Fibroblast of gingiva (primary cell): ENCODE measurements around the gene PDZRN4.
"Not testable (repeated sequence)": the region's sequence is repeated elsewhere in the genome, so short reads cannot be mapped to it uniquely, and the experiment has no call there.

ENCODE experiments used
- DNase-seq: peaks from one replicate; pipeline ENCODE4 v3.0.0-alpha.2; 2011; ENCODE audit warnings: low read depth

The PDZRN4 gene

DNA sequence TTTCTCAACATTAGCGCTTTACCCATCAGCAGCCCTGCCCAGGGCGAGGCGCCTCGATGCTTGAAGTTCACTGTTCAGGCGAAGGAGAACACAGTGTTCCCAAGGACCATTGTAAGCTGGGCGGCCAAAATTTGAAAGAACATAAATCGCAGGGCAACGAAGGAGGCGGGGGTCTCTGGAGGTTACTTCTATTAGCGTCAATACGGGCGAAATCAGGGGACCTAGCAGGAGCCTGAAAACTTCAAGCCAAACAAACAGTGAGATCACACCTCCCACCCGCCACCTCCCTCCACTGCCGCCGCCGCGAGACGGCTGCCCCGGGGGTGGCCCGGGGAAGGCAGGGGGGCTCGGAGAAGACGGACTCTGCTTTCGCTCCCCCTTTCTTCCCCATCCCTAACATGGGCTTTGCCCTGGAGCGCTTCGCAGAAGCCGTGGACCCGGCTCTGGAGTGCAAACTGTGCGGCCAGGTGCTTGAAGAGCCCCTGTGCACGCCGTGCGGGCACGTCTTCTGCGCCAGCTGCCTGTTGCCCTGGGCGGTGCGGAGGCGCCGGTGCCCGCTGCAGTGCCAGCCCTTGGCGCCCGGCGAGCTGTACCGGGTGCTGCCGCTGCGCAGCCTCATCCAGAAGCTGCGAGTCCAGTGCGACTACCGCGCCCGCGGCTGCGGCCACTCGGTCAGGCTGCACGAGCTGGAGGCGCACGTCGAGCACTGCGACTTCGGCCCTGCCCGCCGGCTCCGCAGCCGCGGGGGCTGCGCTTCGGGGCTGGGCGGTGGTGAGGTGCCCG, at the start of gene PDZRN4:
Gene PDZRN4 (plus strand): TSS at position 263 of the 783 bp plus-strand sequence.
- DNase-seq: no peak

DNA sequence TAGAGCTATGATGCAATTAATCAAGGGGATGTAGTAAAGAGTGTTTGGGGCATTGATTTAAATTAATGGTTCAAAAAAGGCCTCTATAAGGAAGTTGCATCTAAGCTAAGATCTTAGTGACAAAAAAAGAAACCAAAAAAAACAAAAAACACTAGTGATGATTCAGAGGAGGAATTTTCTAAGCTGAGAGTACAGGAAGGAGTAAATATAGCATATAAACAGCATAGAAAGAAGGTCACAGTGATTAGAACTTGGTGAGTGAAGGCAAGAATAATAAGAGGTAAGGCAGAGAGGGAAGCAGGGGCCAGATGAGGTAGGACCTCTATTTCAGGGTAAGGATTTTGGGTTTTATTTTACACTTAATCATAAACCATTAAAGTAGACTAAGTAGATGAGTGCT, 48.0 kb upstream of the PDZRN4 start:
- no peak for DNase-seq

GRCh38 chr12:41141104-41141503, 47.0 kb upstream of the PDZRN4 start:
- no peak for DNase-seq

GRCh38 chr12:41142376-41142775, 45.7 kb upstream of the PDZRN4 start:
- DNase-seq: no peak

GRCh38 chr12:41151793-41152192, 36.3 kb upstream of the PDZRN4 start:
- no peak for DNase-seq

- no peak for DNase-seq
These were observed 25.7 kb upstream of the PDZRN4 start for GRCh38 chr12:41162461-41162860.

DNA sequence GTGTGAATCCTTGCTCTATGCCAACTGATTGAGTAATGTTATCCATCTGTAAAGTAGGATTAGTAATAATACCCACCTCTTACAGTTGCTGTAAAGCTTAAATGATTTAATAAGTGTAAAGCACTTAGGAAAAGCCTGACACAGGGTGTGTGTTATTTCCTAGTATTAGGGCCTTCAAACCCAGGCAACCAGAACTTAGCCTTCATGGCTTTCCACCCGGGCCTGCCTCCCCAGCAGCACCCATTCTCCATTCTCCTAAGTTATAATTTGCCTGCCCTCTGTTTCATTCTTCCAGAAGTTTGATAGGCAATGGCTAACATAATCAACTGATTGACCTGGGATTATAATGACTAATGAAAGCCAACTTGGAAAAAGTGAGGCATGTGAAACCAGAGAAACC, 20.4 kb upstream of the PDZRN4 start:
- no peak for DNase-seq

DNA sequence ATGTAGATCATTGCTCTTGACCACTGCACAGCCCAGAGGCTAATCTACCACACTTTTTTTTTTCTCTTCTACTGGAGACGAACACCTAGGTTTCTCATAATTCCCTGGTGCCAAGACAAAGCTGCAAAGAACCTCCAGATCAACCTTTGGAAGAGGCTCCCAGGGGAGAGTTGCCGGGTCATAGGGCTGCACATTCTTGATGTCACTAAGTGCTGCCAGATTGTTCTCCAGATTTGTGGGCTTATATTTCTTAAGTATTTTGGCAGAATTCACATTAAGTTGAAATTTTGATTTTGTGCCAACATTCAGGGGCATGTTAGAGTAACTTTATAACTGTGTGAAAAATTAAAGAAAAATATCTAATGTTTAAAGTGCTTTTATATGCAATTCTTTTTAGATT, 13.5 kb upstream of the PDZRN4 start:
- no peak for DNase-seq

- DNase-seq: not testable (repeated sequence)
These were observed 8.6 kb upstream of the PDZRN4 start for GRCh38 chr12:41179507-41179906.

- DNase-seq: no peak
These were observed 3.3 kb upstream of the PDZRN4 start for GRCh38 chr12:41184864-41185263.

DNA sequence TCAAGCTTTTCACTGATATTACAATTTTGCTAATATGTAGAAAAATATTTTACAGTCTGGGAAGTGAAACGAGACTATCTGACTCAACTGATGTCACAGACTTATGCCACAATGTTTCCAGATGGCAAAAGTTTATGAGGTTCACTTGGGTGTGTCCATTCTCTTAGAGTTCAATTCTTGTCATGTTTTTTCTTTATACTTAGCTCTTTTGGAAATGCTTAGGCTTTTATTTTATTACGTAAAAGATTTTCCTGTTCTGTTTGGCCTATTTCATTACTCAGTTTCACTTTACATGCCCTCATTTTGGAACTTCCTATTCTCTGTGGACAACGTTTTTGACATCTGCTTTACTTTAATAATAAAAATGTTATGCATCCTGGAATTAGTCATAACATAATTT, 2.1 kb upstream of the PDZRN4 start:
- DNase-seq: no peak

DNA sequence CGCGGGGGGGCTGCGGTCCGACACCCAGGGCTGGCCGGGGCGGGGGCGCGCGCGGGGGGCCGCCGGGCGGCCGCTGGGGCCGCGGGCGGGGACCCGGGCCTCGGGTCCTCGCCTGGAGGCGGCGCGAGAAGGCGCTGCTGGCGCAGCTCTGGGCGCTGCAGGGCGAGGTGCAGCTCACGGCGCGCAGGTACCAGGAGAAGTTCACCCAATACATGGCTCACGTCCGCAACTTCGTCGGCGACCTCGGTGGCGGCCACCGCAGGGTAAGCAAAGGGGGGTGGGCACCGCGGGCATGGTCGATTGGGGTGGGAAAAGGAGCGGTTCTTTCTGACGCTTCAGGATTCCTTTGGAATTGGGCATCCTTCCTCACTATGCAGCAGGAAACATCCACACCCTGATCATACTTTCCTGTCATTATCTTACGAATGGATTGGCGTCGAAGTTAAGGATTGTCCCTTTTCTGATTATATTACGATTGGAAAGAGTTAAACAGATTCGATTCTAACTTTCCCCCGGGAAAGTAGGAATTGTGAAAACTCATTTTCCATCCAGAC, 798 bp downstream of the PDZRN4 start:
- DNase-seq: no peak

GRCh38 chr12:41189395-41190251, 1.5 kb downstream of the PDZRN4 start:
- no peak for DNase-seq

GRCh38 chr12:41190338-41190737, 2.2 kb downstream of the PDZRN4 start:
- DNase-seq: no peak

GRCh38 chr12:41191549-41191948, 3.4 kb downstream of the PDZRN4 start:
- DNase-seq: not testable (repeated sequence)

DNA sequence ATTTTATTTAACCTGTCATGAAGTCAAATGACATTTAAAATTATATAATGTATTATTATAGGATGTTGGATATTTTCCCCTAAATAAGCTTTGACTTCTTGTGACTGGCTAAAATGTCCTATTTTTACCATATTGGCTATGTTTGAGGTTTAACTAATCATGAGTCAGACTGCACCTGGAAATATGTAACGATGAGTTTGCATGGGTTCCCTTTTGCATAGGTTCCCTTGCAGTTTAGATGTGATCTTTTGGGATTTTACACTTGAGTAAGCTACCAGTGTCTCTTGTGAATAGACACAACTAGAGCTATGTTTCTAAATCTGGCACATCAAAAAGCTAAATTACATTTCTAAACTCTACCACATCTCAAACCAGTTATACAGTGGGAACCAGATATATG, 5.2 kb downstream of the PDZRN4 start:
- no peak for DNase-seq

- no peak for DNase-seq
These were observed 13.9 kb downstream of the PDZRN4 start for GRCh38 chr12:41202051-41202450.

- no peak for DNase-seq
These were observed 17.1 kb downstream of the PDZRN4 start for GRCh38 chr12:41205070-41205709.

DNA sequence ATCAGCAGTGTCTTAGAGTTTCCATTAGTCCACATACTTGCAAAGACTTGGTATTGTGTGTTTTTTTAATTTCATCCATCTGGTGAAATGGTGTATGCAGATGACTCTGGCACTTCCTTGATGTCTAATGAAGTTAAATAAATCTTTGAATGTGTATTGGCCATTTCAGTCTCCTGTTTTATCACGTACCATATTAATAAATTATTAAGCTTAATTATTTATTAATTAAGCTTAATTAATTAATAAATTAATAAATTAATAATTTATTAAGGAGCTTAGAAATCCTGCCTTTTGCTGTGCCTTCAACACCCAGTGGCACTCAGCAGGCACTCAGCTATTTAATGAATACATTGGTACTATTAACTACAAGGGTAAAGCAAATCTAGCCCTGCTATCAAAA, 18.2 kb downstream of the PDZRN4 start:
- no peak for DNase-seq

- no peak for DNase-seq
These were observed 23.3 kb downstream of the PDZRN4 start for GRCh38 chr12:41211448-41211847.

- DNase-seq: no peak
These were observed 24.5 kb downstream of the PDZRN4 start for GRCh38 chr12:41212625-41213024.

DNA sequence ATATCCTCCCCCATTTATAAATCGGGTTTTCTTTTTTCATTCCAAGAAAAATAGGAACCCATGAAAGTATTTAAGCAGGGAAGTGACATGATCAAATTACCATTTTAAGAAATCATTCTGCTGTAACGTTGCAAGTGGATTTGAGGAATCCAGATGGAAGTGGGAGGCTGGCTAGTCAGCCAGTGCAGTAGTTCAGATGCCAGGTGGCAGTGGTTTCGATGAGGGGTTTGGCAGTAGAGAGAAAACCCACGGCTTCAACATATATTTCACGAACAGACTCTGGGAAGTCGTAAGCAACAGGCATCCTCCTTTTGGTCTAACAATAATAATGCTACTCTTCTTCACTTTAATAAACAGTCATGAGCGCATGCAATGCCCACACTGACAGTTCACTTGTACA, 25.0 kb downstream of the PDZRN4 start:
- no peak for DNase-seq

DNA sequence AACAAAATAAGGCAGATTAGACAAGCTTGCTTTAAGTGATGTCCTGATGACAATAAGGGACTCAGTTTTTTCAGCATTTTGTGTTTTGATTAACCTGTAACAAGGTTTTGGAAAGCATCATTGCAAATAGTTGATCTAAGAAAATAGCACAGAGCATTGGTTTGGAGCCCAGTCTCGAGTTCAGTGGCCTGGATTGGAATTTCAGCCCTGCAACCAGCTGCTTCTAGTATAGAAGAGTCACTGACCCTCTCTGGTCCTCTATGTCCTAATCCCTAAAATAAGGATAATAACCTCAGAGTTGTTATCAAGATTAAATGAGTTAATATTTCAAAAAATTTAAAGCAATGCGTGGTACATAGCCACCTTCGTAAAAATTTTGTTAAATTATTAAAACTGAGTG, 25.5 kb downstream of the PDZRN4 start:
- DNase-seq: no peak
